ENCODE data around the gene SLC5A2.
A peak's percentile ranks its signal among the peaks of the same experiment; 100 is the strongest.

SLC5A2 gene

DNA sequence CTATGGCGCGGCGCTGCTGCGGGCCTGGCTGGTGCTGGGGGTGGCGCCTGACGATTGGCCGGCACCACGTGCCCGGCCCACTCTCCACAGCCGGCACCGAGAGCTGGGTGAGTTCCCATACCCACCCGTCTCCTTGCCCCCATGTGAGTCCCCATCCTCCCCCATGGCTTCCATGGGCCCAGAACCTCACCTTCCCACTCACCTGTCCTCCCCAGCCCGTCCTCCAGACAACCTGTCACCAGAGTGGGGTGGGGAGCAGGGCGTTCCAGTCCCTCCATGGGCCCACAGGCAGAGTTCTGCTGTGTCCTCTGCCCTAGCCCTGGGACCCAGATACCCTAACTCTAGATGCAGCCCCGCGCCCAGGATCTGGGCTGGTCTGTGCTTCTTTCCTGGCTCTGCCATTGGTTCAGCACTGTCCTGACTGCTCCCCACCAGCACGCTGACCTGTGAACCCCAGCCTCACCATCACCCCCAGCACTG, 18.1 kb upstream of the SLC5A2 start:
- intact Hi-C loops (cut with micrococcal nuclease): loop anchor here (10.0 kb wide), 1 partner anchor 400 kb away; no protein-coding TSS in a partner anchor
- no peak overlapping the region for H3K4me3 Mint-ChIP-seq

DNA sequence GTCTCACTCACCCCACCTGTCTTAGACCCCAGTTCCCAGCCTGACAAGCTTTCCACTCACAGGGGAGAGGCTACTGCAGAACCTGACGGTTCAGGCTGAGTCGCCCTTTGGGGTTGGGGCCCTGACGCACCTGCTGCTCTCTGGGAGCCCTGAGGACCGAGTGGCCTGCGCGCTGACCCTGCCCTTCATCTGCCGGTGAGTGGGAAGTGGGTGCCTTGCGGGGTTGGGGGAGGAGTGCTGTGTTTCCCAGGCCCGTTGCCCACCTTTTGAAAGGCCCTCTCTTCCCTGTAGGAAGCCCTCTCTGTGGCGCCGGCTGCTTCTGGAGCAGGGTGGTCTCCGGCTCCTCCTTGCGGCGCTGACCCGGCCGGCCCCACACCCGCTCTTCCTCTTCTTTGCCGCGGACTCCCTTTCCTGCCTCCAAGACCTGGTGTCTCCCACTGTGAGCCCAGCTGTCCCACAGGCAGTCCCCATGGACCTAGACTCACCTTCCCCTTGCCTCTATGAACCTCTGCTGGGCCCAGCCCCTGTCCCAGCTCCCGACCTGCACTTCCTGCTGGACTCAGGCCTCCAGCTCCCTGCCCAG, 17.0 kb upstream of the SLC5A2 start:
- peak overlapping the region; percentile 63 for H3K27ac Mint-ChIP-seq
- peaks cover 58% of the 10 kb centered on the region for H3K36me3 Mint-ChIP-seq (ENCODE audit: low read depth)
- H3K27me3 Mint-ChIP-seq: peaks cover 4% of the 10 kb centered on the region
- peak overlapping the region; percentile 45 for H3K4me3 Mint-ChIP-seq
- intact Hi-C loops (cut with micrococcal nuclease): loop anchor here (10.0 kb wide), 1 partner anchor 399 kb away; no protein-coding TSS in a partner anchor
- peaks cover 26% of the 10 kb centered on the region for H3K4me1 Mint-ChIP-seq (ENCODE audit: low read depth)
- no peaks in the 10 kb centered on the region for H3K9me3 Mint-ChIP-seq

More for the DNA sequence above, 18.1 kb upstream of the SLC5A2 start:
- H3K4me1 Mint-ChIP-seq (ENCODE audit: low read depth): peaks cover 34% of the 10 kb centered on the region
- no peaks in the 10 kb centered on the region for H3K9me3 Mint-ChIP-seq
- peaks cover 58% of the 10 kb centered on the region for H3K36me3 Mint-ChIP-seq (ENCODE audit: low read depth)
- no peaks in the 10 kb centered on the region for H3K27me3 Mint-ChIP-seq
- no peak overlapping the region for H3K27ac Mint-ChIP-seq

DNA sequence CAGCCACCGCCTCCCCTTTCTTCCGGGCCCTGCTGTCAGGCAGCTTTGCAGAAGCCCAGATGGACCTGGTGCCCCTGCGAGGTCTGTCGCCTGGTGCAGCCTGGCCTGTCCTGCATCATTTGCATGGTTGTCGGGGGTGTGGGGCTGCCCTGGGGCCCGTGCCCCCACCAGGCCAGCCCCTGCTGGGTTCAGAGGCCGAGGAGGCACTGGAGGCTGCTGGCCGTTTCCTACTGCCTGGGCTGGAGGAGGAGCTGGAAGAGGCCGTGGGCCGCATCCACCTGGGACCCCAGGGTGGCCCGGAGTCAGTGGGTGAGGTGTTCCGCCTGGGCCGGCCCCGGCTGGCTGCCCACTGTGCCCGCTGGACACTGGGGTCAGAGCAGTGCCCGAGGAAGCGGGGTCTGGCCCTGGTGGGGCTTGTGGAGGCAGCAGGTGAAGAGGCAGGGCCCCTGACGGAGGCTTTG, 16.5 kb upstream of the SLC5A2 start:
- intact Hi-C loops (cut with micrococcal nuclease): loop anchor here (10.0 kb wide), 1 partner anchor 398 kb away; no protein-coding TSS in a partner anchor
- Mint-ChIP-seq H3K4me3 (peak overlapping the region; percentile 45), H3K4me1 (ENCODE audit: low read depth) (peaks cover 25% of the 10 kb centered on the region), H3K27me3 (peaks cover 9% of the 10 kb centered on the region), H3K9me3 (no peaks in the 10 kb centered on the region), H3K36me3 (ENCODE audit: low read depth) (peaks cover 58% of the 10 kb centered on the region), H3K27ac (peak overlapping the region; percentile 63)

DNA sequence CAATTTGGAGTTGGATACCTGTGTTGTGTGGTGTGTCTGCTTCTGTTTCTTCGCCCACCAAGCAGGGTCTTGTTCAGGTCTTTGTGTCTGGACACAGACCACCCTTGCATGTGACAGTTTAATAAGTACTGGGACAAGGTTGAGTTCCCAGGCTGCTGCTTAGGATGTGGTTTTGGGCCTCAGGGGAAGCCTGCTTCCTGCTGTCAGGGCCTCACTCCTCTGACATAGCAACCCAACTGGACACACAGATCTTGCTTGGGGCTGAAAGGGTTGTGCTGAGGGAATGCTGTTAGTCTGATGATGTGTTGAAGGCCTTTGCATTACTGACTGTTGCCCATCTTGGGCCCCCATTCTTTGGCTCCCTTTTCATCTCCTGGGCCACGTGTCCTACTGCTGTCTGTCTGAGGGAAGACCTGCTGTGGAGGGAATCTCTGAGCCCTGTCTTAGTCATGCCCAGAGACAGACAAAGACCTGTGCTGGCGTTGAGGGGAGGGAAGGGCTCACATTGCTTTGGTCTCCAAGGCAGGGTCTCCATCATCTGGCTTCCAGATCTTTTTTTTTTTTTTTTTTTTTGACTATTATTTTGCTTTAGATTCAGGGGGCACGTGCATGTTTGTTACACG, 15.7 kb upstream of the SLC5A2 start:
- peaks cover 51% of the 10 kb centered on the region for H3K36me3 Mint-ChIP-seq (ENCODE audit: low read depth)
- H3K4me3 Mint-ChIP-seq: no peak overlapping the region
- peak overlapping the region; percentile 4 for H3K27ac Mint-ChIP-seq
- H3K9me3 Mint-ChIP-seq: no peaks in the 10 kb centered on the region
- H3K4me1 Mint-ChIP-seq (ENCODE audit: low read depth): peaks cover 31% of the 10 kb centered on the region
- H3K27me3 Mint-ChIP-seq: peaks cover 15% of the 10 kb centered on the region
- intact Hi-C loops (cut with micrococcal nuclease): loop anchor here (10.0 kb wide), 1 partner anchor 398 kb away; no protein-coding TSS in a partner anchor

DNA sequence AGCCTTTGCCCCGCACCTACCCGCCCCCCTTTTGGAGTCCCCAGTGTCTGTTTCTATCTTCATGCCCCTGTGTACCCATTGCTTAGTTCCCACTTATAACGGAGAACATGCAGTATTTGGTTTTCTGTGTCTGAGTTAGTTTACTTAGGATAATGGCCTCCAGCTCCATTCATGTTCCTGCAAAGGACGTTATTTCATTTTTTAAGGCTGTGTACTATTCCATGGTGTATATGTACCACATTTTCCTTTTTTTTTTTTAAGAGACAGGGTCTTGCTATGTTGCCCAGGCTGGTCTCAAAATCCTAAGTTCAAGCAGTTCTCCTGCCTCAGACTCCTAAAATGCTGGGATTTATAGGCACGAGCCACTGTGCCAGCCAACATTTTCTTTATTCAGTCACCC, 15.1 kb upstream of the SLC5A2 start:
- Mint-ChIP-seq H3K27ac (no peak overlapping the region), H3K36me3 (ENCODE audit: low read depth) (peaks cover 45% of the 10 kb centered on the region), H3K27me3 (peaks cover 21% of the 10 kb centered on the region), H3K4me3 (no peak overlapping the region), H3K4me1 (ENCODE audit: low read depth) (peaks cover 37% of the 10 kb centered on the region), H3K9me3 (no peaks in the 10 kb centered on the region)
- intact Hi-C loops (cut with micrococcal nuclease): loop anchor here (10.0 kb wide), 1 partner anchor 397 kb away; no protein-coding TSS in a partner anchor

DNA sequence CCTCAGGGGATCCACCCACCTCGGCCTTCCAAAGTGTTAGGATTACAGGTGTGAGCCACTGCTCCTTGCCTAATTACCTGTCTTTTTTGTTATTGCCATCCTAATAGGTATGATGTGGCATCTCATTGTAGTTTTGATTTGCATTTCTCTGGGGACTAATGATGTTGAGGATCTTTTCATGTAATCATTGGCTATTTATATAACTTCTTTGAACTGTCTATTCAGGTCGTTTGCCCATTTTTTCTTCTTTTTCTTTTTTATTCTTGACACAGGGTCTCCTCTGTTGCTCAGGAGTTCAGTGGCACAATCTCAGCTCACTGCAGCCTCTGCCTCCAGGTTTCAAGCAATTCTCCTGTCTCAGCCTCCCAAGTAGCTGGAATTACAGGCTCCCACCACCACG, 12.3 kb upstream of the SLC5A2 start:
- intact Hi-C loops (cut with micrococcal nuclease): no loop called here
- no peak overlapping the region for H3K4me3 Mint-ChIP-seq
- H3K27me3 Mint-ChIP-seq: peaks cover 36% of the 10 kb centered on the region
- H3K27ac Mint-ChIP-seq: no peak overlapping the region
- no peaks in the 10 kb centered on the region for H3K9me3 Mint-ChIP-seq
- H3K4me1 Mint-ChIP-seq (ENCODE audit: low read depth): peaks cover 41% of the 10 kb centered on the region
- peaks cover 17% of the 10 kb centered on the region for H3K36me3 Mint-ChIP-seq (ENCODE audit: low read depth)

DNA sequence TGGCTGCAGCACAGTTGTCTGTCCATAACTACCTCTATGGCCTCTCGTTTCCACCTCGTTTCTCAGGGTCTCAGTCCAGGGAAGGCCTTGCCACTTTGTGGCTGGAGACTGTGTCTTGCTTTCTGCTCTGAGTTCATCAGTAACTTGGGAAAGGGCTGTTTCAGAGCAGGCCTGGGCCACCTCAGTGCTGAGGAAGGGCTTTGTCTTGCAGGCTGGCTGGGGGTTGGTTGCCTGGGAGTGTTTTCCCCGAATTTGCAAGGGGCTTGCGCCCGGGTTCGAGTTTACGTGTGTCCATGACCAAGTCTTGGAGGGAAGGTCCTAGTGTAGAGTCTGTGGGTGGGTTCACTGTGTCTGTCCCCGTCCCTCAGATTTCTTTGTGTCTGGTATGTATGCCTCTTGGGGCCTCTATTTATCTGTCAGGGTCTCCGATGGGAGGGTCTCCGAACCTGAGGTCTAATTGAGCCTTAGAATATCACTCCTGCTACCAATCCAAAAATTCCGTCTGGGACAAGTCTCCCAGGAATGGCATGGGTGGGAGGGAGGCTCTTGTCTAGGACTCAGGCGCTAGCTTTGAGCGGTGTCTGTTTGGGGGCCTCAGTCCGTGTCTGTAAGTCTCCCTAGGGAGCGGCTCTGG, 11.6 kb upstream of the SLC5A2 start:
- intact Hi-C loops (cut with micrococcal nuclease): no loop called here
- Mint-ChIP-seq H3K36me3 (ENCODE audit: low read depth) (peaks cover 10% of the 10 kb centered on the region), H3K9me3 (no peaks in the 10 kb centered on the region), H3K4me1 (ENCODE audit: low read depth) (peaks cover 38% of the 10 kb centered on the region), H3K27me3 (peaks cover 44% of the 10 kb centered on the region), H3K27ac (peak overlapping the region; percentile 33), H3K4me3 (peak overlapping the region; percentile 9)

DNA sequence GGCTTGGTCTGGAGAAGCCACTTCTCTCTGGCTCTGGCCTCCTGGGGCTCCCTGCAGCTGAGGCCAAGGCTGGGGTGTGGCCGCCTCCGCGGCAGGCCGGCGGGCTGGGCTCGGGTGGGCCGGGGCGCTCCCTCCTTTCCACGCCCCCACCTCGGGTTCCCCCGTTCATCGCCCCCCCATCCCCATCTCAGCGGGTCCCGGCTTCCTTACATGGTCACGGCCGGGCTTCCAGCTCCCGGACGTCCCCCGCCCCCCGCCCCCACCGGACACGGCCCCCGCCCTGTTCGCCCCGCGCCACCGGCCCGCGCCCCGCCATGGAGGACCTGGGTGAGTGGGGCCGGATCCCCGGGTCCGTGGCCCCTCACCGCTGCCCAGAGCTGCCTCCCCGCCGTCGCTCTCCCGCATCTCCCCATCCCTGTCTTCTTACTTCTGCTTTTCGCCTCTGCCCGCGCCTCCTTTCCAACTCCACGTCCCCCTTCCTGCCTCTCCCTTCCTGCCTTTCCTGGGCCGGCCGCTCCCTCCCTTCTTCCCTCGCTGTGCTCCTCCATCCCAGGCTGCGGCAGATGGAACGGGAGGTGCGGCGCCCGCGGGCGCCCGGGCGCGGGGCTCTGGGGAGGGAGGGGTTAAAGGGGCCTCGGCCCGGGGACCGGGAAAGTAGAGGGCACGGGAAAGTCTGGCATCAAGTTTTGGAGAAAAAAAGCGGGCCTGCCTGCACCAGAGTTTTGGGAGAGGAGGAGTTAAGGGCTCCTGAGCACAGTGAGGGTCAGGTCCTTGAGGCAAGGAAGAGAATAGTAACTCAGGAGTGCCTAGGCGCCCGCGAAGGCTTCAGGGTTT, 10.8 kb upstream of the SLC5A2 start, which contains the start of gene TGFB1I1:
Gene TGFB1I1 (plus strand): TSS at position 278 of the 834 bp plus-strand sequence. CDS start 37 bp downstream, at position 315.
- peaks cover 38% of the 10 kb centered on the region for H3K4me1 Mint-ChIP-seq (ENCODE audit: low read depth)
- H3K9me3 Mint-ChIP-seq: no peaks in the 10 kb centered on the region
- peaks cover 48% of the 10 kb centered on the region for H3K27me3 Mint-ChIP-seq
- intact Hi-C loops (cut with micrococcal nuclease): no loop called here
- peak within 1 kb of the TSS; percentile 33 for H3K27ac Mint-ChIP-seq
- peak within 1 kb of the TSS; percentile 75 for H3K4me3 Mint-ChIP-seq
- H3K36me3 Mint-ChIP-seq (ENCODE audit: low read depth): peaks cover 2% of the 10 kb centered on the region

DNA sequence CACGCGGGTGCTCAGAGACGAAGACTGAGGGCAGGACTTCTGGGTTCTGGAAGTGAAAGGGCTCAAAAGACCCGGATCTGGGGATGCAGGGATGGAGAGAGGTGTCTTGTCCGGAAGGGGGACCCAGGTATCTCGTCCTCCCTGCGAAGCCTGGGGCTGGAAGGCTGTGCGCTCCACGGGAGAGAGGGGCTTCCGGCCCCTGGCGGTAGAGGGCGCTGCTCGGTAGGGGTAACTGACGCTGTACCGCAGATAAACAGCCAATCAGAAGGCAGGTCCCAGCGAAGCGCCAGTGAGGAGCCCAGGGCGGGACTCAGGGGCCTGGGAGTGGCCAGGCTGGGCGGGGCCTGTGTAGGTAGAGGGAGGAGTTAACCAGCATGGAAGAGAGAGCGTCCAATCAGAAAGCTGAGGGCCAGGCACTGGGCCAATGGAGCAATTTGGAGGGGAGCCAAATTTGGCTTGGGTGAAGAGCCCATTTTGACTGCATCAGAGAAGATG, 10.2 kb upstream of the SLC5A2 start:
- H3K4me1 Mint-ChIP-seq (ENCODE audit: low read depth): peaks cover 42% of the 10 kb centered on the region
- H3K9me3 Mint-ChIP-seq: no peaks in the 10 kb centered on the region
- intact Hi-C loops (cut with micrococcal nuclease): no loop called here
- H3K27ac Mint-ChIP-seq: no peak overlapping the region
- peaks cover 55% of the 10 kb centered on the region for H3K27me3 Mint-ChIP-seq
- no peak overlapping the region for H3K4me3 Mint-ChIP-seq
- no peaks in the 10 kb centered on the region for H3K36me3 Mint-ChIP-seq (ENCODE audit: low read depth)

DNA sequence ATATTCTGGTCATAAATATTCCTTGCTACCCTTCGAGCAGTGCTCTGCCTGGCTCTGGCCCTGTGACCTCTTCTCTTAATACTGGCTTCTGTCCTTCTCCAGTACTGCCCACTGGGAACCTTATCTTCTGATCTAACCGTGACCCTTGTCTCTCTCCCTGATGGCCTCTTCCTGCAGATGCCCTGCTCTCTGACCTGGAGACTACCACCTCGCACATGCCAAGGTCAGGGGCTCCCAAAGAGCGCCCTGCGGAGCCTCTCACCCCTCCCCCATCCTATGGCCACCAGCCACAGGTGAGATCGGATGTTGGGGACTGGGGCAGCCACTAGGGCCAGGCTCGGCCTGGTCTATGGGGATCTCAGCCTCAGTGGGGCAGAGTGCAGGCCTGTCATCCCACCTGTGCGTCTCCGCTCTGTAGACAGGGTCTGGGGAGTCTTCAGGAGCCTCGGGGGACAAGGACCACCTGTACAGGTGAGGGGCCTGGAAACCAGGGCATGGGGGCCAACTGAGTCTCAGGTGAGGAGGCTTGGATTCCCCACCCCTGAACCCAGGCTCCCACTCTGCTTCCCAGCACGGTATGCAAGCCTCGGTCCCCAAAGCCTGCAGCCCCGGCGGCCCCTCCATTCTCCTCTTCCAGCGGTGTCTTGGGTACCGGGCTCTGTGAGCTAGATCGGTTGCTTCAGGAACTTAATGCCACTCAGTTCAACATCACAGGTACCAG, 9.5 kb upstream of the SLC5A2 start:
- Mint-ChIP-seq H3K4me3 (no peak overlapping the region), H3K27ac (no peak overlapping the region), H3K4me1 (ENCODE audit: low read depth) (peaks cover 46% of the 10 kb centered on the region), H3K9me3 (no peaks in the 10 kb centered on the region), H3K27me3 (peaks cover 59% of the 10 kb centered on the region), H3K36me3 (ENCODE audit: low read depth) (no peaks in the 10 kb centered on the region)
- intact Hi-C loops (cut with micrococcal nuclease): no loop called here

DNA sequence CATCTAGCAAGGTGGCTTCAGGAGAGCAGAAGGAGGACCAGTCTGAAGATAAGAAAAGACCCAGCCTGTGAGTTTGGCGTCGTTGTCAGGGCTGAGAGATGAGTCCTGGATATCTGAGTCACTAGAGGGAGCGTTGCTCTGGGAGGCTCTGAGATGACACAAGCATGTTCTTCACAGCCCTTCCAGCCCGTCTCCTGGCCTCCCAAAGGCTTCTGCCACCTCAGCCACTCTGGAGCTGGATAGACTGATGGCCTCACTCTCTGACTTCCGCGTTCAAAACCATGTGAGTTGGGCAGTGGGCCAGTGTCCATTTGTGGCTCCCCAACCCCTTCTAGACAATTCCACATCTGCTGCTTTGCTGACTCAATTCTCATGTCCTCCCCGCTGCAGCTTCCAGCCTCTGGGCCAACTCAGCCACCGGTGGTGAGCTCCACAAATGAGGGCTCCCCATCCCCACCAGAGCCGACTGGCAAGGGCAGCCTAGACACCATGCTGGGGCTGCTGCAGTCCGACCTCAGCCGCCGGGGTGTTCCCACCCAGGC, 8.7 kb upstream of the SLC5A2 start:
- H3K4me3 Mint-ChIP-seq: no peak overlapping the region
- intact Hi-C loops (cut with micrococcal nuclease): no loop called here

DNA sequence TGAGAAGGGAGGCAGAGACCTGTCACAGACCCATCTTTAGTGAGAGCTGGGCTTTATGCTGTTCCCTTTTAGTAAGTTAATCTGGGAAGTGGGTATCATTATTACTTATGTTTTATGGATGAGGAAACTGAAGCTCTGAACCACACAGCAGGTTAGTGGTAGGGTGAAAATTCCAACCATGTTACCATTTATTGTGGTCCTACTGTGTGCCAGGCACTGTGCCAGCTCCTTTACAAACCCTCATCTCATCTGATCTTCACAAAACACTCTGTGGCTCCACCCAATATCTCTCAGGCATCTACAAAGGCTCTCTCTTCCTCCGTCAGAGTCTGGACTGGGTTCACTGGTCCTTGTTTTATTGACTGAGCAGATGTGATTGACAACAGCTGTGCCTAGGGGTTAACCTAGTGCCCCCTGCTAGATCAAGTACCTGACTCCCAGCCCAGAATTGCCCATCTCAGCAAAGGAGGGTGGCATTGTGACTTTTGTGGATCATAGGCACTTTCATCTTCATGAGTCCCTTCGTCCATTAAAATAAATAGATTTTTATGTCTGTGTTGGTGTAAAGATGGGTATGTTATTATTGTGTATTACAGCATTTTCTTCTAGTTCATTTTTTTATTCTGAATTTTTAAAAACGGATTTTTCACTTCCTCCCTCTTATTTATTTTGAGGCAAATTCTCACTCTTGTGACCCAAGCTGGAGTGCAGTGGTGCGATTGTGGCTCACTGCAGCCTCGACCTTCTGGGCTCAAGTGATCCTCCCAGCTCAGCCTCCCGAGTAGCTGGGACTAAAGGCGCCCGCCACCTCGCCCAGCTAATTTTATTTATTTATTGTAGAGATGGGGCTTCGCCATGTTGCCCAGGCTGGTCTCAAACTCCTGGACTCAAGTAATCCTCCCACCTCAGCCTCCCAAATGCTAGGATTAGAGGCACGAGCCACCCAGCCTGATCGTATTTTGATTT, 7.9 kb upstream of the SLC5A2 start:
- no peak overlapping the region for H3K4me3 Mint-ChIP-seq
- peaks cover 64% of the 10 kb centered on the region for H3K27me3 Mint-ChIP-seq
- H3K36me3 Mint-ChIP-seq (ENCODE audit: low read depth): no peaks in the 10 kb centered on the region
- H3K27ac Mint-ChIP-seq: no peak overlapping the region
- peaks cover 46% of the 10 kb centered on the region for H3K4me1 Mint-ChIP-seq (ENCODE audit: low read depth)
- no peaks in the 10 kb centered on the region for H3K9me3 Mint-ChIP-seq
- intact Hi-C loops (cut with micrococcal nuclease): no loop called here

More for the DNA sequence above, 8.7 kb upstream of the SLC5A2 start:
- peaks cover 46% of the 10 kb centered on the region for H3K4me1 Mint-ChIP-seq (ENCODE audit: low read depth)
- H3K9me3 Mint-ChIP-seq: no peaks in the 10 kb centered on the region
- no peaks in the 10 kb centered on the region for H3K36me3 Mint-ChIP-seq (ENCODE audit: low read depth)
- H3K27me3 Mint-ChIP-seq: peaks cover 59% of the 10 kb centered on the region
- H3K27ac Mint-ChIP-seq: no peak overlapping the region

All from dendritic cell treated with granulocyte-macrophage colony-stimulating factor and Interleukin-4, amounts not matched to agents 40 ng/mL and 50 ng/mL, for 4 days (primary cell).